Endothelial cell of umbilical vein (primary cell): ENCODE results near the gene NYAP1. TPM values are rescaled to one million over a fixed set of nuclear protein-coding genes. Genes with fewer than 3 reads are reported as not detected.

Experiments used
- BruUV-seq: library from RNA; stranded (reverse); fragments of 400-500 nt; replicated peaks from 2 replicates; lab custom pipeline; 2021; lab: Mats Ljungman, UMichigan
- CTCF ChIA-PET: fragments of 300-600, 350-600 bp; sonication (Branson Sonifier 250); formaldehyde crosslinking; loops from one replicate; lab custom pipeline; 2021; ENCODE audit warnings: antibody characterized with exemption, inconsistent platforms; lab: Charles Lee
- POLR2A ChIA-PET: fragments of 300-600, 350-600 bp; sonication (Branson Sonifier 250); formaldehyde crosslinking; loops from one replicate; lab custom pipeline; 2021; ENCODE audit warnings: antibody characterized with exemption, inconsistent platforms; lab: Charles Lee
- DNase-seq: peaks from one replicate; pipeline ENCODE4 v3.0.0-alpha.2; 2011; ENCODE audit warnings: low read depth, low spot score
- FAIRE-seq: peaks from 2 replicates; lab custom pipeline; 2011; peaks lifted over from hg19 to GRCh38; lab: Jason Lieb, UNC
- H2AFZ ChIP-seq: 2 replicates; pipeline ENCODE4 v1.6.0; 2012; ENCODE audit warnings: low read depth, low read length, control low read depth, inconsistent platforms
- H3K27ac ChIP-seq: 2 replicates; pipeline ENCODE4 v1.5.1; 2011; ENCODE audit warnings: low read depth, mild to moderate bottlenecking, control low read depth, low read length, moderate library complexity; ENCODE audit not compliant: insufficient read depth
- H3K27me3 ChIP-seq, 2 experiments: 2 replicates each; pipeline versions ENCODE4 v1.6.0 to v1.6.1; 2011; ENCODE audit warnings: low read length in 2 of 2, mixed read lengths in 1 of 2; ENCODE audit not compliant: control insufficient read depth in 2 of 2, insufficient read depth in 2 of 2
- H3K36me3 ChIP-seq, 2 experiments: 2 replicates in 1 of 2; 3 replicates in 1 of 2; pipeline ENCODE4 v1.5.1; 2011; ENCODE audit warnings: low read length in 2 of 2, mild to moderate bottlenecking in 1 of 2, moderate library complexity in 1 of 2; ENCODE audit not compliant: control insufficient read depth in 2 of 2, insufficient read depth in 2 of 2; ENCODE audit errors: extremely low read depth in 1 of 2
- H3K4me1 ChIP-seq: 3 replicates; pipeline ENCODE4 v1.5.1; 2011; ENCODE audit warnings: mild to moderate bottlenecking, low read length; ENCODE audit not compliant: control insufficient read depth, insufficient read depth; ENCODE audit errors: extremely low read depth
- H3K4me2 ChIP-seq: 2 replicates; pipeline ENCODE4 v1.6.1; 2011; ENCODE audit warnings: low read length, control low read depth, mixed read lengths; ENCODE audit not compliant: insufficient read depth
- H3K4me3 ChIP-seq, 3 experiments: fragments of 200-600 bp in 1 of 3; sonication (generic), shearing (Covaris generic) in 1 of 3; replicated peaks in 1 of 3; 2 replicates each; pipeline ENCODE4 v1.5.1; 2011 to 2016; ENCODE audit warnings: control low read depth in 3 of 3, low read length in 3 of 3, mild to moderate bottlenecking in 2 of 3, inconsistent platforms in 1 of 3, low read depth in 1 of 3, moderate library complexity in 1 of 3; ENCODE audit not compliant: insufficient read depth in 1 of 3
- H3K79me2 ChIP-seq: 2 replicates; pipeline ENCODE4 v1.6.0; 2012; ENCODE audit warnings: low read length, inconsistent platforms; ENCODE audit not compliant: control insufficient read depth, insufficient read depth
- H3K9ac ChIP-seq: replicated peaks from 2 replicates; pipeline ENCODE3; 2011; ENCODE audit warnings: low read length, control low read depth; ENCODE audit not compliant: insufficient read depth; ENCODE audit errors: extremely low read depth
- H3K9me1 ChIP-seq: replicated peaks from 3 replicates; pipeline ENCODE4 v1.6.0; 2011; ENCODE audit warnings: mild to moderate bottlenecking, low read length; ENCODE audit not compliant: control insufficient read depth, insufficient read depth; ENCODE audit errors: extremely low read depth
- H3K9me3 ChIP-seq: replicated peaks from 2 replicates; pipeline ENCODE4 v1.5.1; 2012; ENCODE audit warnings: low read length, inconsistent platforms; ENCODE audit not compliant: control insufficient read depth, insufficient read depth
- H4K20me1 ChIP-seq: replicated peaks from 2 replicates; pipeline ENCODE3; 2011; ENCODE audit warnings: mild to moderate bottlenecking, low read length; ENCODE audit not compliant: control insufficient read depth, insufficient read depth; ENCODE audit errors: extremely low read depth
- EZH2 ChIP-seq: IDR thresholded peaks from 2 replicates; pipeline ENCODE4 v1.6.1; 2012; ENCODE audit warnings: borderline replicate concordance, low read depth, mild to moderate bottlenecking, moderate library complexity, low read length, inconsistent platforms; ENCODE audit not compliant: severe bottlenecking
- GATA2 ChIP-seq: IDR thresholded peaks from 2 replicates; pipeline ENCODE4 v1.7.0; 2011; ENCODE audit warnings: low read depth, mild to moderate bottlenecking, moderate library complexity, mixed read lengths, low read length; ENCODE audit not compliant: insufficient read length, insufficient read depth
- JUN ChIP-seq: IDR thresholded peaks from 2 replicates; pipeline ENCODE4 v1.6.1; 2011; ENCODE audit warnings: borderline replicate concordance, low read depth; ENCODE audit not compliant: insufficient read length, insufficient read depth
- dilution Hi-C: fragments of 300-500 bp; cut with MboI; formaldehyde crosslinking; loops from one replicate; pipeline ENCODE4 v1.15.0; 2019; ENCODE audit warnings: low sequenced_read_pairs; ENCODE audit not compliant: extremely low pct_ligation_motif_present
- intact Hi-C: fragments of 100-400 bp; cut with micrococcal nuclease; formaldehyde crosslinking; loops from one replicate; pipeline ENCODE4 v1.10.0; 2022
- polyA plus RNA-seq, 4 experiments: library from polyadenylated mRNA; depleted of rRNA in 3 of 4; stranded (reverse) in 3 of 4; unstranded in 1 of 4; fragments of >200 nt; gene quantifications; 2 replicates each; pipeline versions ENCODE4 v1.2.1 to v1.2.3, GENCODE V29; 2011 to 2012; ENCODE audit warnings: missing spikeins in 1 of 4
- total RNA-seq: library from RNA; stranded (reverse); gene quantifications from 2 replicates; pipeline ENCODE4 v1.2.3, GENCODE V29; 2021
- TF ChIP-seq, protein P1 (sequence below), 2 donors: IDR thresholded peaks; 1 replicate in 1 of 2; 2 replicates in 1 of 2; pipeline ENCODE4 v1.5.1; 2011; ENCODE audit warnings: low read length in 2 of 2, mild to moderate bottlenecking in 2 of 2, moderate library complexity in 2 of 2, control low read depth in 1 of 2, inconsistent platforms in 1 of 2, low read depth in 1 of 2; ENCODE audit not compliant: insufficient read depth in 1 of 2; ENCODE audit errors: extremely low read depth in 1 of 2

NYAP1 gene
- total and polyA plus RNA-seq, 2 donors (not counting 3 experiments of a cell fraction or from before 2014, with no cell fraction given), result 0.37 to 2.8 TPM

DNA sequence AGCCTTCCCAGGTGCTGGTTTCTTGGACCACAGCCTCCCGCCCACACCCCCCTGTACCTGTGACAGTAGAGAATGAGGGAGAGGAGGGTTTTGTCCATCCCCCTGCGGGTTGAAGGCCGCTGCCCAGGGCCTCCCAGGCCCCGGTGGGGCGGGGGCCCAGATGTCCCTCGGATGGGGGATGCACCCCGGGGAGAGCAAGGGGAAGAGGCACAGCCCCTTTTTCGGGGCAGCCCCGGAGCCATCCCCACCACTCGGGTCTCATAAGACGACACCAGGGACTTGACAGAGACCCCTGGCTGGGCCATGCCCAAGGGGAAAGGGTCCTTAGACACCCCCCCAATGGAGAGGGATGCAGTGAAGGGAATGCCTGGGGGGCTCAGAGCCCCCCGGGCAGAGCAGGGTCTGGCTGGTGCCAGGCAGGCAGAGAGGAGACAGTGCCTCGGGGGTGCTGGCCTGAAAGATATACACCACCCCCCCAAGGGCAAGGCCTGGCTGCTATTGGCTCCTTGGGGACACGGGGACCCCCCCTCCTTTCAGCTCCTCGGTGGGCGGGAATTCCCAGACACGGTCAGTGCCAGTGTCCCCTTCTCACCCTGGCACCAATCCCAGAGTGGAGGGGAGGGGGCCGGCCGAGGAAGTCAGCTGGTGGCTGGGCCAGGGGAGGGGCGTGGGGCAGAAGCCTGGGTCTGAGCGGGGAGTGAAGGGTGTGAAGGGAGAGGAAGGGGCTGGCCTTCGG, 15.9 kb upstream of the NYAP1 start:
- peaks cover 0 to 21% of the 10 kb centered on the region in 2 experiments for H3K36me3 ChIP-seq
- H3K79me2 ChIP-seq, result peaks cover 1% of the 10 kb centered on the region
- no peak for DNase-seq
- intact Hi-C loops, result loop anchor here (5.0 kb wide), 2 partner anchors 209 to 224 kb away; partner anchors contain the start of gene GIGYF1
- no peak overlapping the region for H3K9ac ChIP-seq
- TF ChIP-seq, protein P1, sequence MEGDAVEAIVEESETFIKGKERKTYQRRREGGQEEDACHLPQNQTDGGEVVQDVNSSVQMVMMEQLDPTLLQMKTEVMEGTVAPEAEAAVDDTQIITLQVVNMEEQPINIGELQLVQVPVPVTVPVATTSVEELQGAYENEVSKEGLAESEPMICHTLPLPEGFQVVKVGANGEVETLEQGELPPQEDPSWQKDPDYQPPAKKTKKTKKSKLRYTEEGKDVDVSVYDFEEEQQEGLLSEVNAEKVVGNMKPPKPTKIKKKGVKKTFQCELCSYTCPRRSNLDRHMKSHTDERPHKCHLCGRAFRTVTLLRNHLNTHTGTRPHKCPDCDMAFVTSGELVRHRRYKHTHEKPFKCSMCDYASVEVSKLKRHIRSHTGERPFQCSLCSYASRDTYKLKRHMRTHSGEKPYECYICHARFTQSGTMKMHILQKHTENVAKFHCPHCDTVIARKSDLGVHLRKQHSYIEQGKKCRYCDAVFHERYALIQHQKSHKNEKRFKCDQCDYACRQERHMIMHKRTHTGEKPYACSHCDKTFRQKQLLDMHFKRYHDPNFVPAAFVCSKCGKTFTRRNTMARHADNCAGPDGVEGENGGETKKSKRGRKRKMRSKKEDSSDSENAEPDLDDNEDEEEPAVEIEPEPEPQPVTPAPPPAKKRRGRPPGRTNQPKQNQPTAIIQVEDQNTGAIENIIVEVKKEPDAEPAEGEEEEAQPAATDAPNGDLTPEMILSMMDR (IDR thresholded peaks at IDR 0.05; ENCODE audit: extremely low read depth in 1 of 2, insufficient read depth in 1 of 2, low read depth in 1 of 2, low read length in 2 of 2), result no peak
- TF ChIP-seq JUN, result no peak
- TF ChIP-seq GATA2, result no peak
- no peak for TF ChIP-seq EZH2
- H3K4me3 ChIP-seq, result no peak overlapping the region
- dilution Hi-C loops, result no loop called here
- H3K9me1 ChIP-seq, result no peaks in the 10 kb centered on the region
- H3K4me2 ChIP-seq, result no peak overlapping the region
- no peaks in the 10 kb centered on the region for H4K20me1 ChIP-seq
- H3K9me3 ChIP-seq, result no peaks in the 10 kb centered on the region
- ChIA-PET CTCF (interaction anchor here (1.6 to 4.3 kb wide), 2 partner anchors 92 to 121 kb away, joined by 3 to 119 read pairs; no protein-coding TSS in a partner anchor), POLR2A (interaction anchor here (0.9 kb wide), 1 partner anchor 118 kb away, joined by 3 read pairs; the partner anchor contains the start of genes FBXO24 and LRCH4)
- no peaks in the 10 kb centered on the region for H3K27me3 ChIP-seq
- FAIRE-seq, result no peak
- no TSS peak for BruUV-seq
- no peak overlapping the region for H2AFZ ChIP-seq
- no peak overlapping the region for H3K27ac ChIP-seq
- peaks cover 14% of the 10 kb centered on the region for H3K4me1 ChIP-seq
